Left ventricle myocardium superior (tissue), 1 donor: Measurements from ENCODE around the gene NUDT16. TPM values are rescaled to one million over a fixed set of nuclear protein-coding genes. Genes with fewer than 3 reads are reported as not detected.
A peak's percentile ranks its signal among the peaks of the same experiment; 100 is the strongest.
"Not testable (repeated sequence)": the region's sequence is repeated elsewhere in the genome, so short reads cannot be mapped to it uniquely, and the experiment has no call there.

Source experiments
- ATAC-seq: fragments of 200-7000 bp; cut with Tn5 transposase; one replicate; pipeline ENCODE4 v1.9.1; 2020; ENCODE audit warnings: mild to moderate bottlenecking, moderate library complexity
- DNase-seq: peaks from one replicate; pipeline ENCODE4 v3.0.0-alpha.2; 2020
- intact Hi-C: fragments of 100-400 bp; cut with micrococcal nuclease; formaldehyde crosslinking; loops from one replicate; pipeline ENCODE4 v1.11.0; 2022
- total RNA-seq: library from RNA; stranded (reverse); fragmentation: NEBNext Ultra II Directional; extraction: Animal tissue kit (Norgen Biotek cat#: 25700); gene quantifications from one replicate; pipeline ENCODE4 v1.2.1, GENCODE V29; 2021
- donor health status: DM: no; HTN: yes; CAD: no; lungs with severe emphysema.

NUDT16 gene
- total RNA-seq, 1 donor from 2014 or later = 26.0 TPM

GRCh38 chr3:131374741-131375140, 6.8 kb upstream of the NUDT16 start:
- DNase-seq (no peak), ATAC-seq (no peak)
- intact Hi-C loops = no loop called here

DNA sequence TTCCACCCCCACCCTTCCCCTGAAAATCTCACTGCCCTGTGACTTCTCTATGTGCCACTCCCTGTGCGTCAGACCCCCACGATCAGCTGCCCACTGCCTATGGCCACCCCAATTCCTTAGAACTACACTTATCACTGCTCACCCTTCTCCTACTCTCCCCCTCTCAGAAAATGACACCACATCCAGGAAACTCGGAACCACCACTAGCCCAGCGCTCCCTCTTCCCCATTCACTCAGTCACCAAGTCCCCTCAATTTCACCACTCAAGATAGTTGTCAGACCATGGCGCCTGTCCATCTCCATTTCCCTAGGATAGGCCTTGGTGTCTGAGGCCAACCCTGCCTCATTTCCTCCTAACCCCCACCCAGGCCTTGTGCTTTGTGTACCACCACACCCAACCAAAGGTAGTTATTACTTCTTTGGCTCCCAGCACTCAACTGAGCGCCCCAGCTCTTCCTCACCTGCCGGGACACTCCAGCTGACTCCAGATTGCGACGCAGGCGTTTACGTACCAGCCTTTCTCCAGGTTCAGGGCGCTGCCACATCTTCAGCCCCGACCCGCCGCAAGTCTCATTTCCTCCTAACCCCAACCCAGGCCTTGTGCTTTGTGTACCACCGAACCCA, 641 bp upstream of the NUDT16 start:
- intact Hi-C loops = not testable (repeated sequence)
- DNase-seq (peak; percentile 29), ATAC-seq (peak; percentile 9)

DNA sequence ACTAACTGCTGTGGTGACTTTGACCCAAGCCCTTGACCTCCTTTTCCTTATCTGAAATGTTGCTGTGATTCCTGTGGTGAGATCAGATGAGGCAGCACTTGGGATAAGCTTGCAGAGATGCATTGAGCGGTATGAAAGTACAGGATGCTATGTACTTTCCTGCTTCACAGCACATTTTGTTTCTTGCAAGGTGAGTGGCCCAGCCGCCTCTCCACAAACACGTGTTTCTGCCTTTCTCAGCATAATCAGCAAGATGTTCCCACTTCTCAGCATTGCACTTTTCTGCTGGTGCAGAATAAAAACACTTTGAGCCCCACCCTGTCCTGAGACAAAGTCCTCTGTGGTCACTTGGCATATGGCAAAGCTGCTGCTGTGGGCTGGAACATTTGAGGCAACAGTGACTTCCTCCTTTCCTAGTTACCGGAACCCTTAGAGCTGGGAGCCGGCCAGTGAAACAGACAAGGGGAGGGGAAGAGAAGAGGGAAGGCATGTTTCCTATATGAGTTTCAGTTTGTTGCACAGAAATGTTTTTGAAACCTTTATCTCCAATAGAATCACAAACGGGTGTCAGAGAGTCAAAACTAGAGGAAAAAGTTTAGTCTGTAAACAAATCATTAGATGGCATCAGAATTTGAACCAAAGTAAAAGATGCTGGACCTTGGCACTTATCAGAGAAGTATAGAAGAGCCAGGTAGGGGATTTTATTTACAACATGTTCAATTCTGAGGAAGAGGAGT, 5.0 kb downstream of the NUDT16 start:
- ATAC-seq (peak; percentile 73), DNase-seq (peak; percentile 71)
- intact Hi-C loops = no loop called here

DNA sequence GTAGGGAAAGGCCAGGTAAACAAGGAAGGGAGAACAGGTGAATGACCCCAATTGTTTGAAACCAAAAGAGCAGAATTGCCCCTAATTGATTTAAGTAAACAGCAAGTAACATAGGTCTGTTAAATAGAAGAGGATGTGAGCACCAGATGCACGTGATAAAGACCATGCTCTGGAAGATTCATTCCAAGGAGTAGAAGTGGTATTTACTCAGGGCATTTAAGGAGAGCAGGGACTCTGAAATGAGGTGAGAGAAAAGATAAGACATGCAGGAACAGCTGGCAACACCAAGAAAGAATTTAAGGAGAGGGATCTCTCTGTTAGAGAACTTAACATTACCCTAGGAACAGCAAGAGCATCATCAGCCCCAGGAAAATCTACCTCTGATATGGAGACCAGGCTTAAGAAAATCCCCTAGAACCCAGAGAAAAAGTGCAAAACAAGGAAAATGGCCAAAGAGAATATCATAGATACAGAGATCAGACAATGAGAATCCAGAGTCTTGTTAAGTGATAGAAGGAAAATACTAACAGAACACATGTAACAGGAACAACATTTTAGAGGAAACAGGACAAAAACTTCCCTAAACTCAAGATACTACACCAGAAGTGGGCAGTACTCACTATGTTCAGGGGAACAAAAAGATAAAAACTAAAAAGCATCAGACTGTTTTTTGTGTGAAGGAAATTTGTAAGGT, 6.4 kb downstream of the NUDT16 start:
- no peak for DNase-seq
- intact Hi-C loops = no loop called here
- ATAC-seq = no peak

DNA sequence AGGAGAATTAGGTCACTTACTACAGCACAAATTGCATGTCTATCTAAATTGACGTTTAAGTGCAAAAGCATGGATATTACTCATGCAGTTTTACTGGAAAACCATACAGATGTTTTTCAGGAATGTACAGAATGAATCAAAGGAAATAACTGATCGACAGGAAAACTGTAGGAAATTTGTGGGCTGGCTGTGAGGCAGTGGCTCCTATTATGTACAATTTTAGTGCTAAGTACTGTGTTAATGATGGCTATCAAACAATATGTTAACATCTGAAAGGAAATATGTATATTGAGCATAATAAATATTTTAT, 6.9 kb downstream of the NUDT16 start:
- intact Hi-C loops = no loop called here
- no peak for DNase-seq
- ATAC-seq = no peak

GRCh38 chr3:131390331-131390730, 8.8 kb downstream of the NUDT16 start:
- ATAC-seq (no peak), DNase-seq (no peak)
- intact Hi-C loops = no loop called here

DNA sequence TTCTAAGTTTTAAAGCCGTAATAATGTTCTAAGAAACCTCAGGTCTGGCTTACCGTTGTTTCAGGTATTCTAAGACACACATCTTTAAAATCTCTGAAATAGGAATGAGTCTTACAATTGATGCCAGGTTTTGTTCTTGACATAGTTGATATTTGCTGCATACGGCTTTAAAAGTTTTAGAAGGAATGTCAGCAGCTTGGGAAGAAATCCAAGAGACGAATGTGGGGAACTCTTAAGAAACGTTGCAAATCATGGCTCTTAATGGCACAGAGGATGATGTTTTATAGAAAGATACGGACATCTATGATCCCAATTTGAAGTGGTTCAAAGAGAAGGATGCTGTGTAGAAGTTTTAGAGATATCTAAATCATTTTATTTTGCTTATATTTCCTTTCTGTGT, 11.5 kb downstream of the NUDT16 start:
- intact Hi-C loops = no loop called here
- ATAC-seq (no peak), DNase-seq (no peak)

DNA sequence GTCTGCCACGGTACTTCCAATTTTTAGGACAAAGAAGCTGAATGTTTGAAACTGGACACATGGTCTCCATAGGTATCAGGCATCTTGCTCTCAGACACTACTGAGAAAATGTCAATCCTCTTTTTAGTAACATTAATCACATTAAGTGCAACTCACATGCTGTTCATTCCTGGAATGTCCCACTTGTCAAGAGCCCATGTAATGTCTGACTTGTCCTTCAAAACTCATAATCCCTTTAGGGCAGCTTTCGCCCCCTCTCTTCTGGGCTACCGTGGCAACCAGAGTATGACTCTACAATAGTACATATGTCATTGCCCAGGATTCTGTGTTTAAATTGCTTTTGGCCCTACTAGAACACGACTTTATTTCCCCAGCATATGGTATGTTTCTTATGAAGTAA, 12.3 kb downstream of the NUDT16 start:
- ATAC-seq (no peak), DNase-seq (no peak)
- intact Hi-C loops = no loop called here

DNA sequence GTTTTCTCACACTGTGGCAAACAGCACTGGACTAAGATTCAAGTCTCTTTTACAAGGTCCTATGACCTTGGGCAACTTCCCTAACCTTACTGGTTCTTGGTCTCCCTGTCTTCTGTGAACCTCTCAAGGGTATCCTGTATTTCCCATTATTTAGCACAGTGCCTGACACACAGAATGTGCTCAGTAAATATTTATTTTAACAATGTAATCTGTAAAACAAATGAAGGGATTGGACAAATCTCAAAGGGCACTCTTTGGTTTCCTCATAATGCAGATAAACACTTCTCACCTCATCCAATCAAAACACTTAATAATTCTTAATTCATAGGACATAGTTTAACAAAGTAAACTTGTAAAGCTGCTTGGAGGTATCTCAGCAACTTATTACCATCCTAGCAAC, 12.8 kb downstream of the NUDT16 start:
- ATAC-seq (no peak), DNase-seq (no peak)
- intact Hi-C loops = no loop called here

DNA sequence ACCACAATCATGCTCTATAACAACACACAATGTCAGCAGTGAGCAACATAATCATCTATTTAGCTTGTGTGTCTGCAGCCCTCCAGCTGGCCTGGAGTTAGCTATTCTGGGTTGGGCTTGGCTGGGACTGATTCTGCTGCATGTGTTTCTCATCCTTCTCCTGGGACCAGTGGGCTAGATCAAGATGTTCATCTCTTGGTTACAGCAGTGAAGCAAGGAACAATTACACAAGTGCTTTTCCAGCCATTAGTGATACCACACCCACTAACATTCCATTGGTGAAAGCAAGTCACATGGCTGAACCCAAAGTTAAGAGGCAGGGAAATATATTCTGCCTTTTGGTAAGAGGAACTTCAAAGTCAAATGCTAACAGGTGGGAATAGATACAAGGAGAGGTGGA, 14.6 kb downstream of the NUDT16 start:
- DNase-seq (no peak), ATAC-seq (peak; percentile 89)
- intact Hi-C loops = no loop called here

DNA sequence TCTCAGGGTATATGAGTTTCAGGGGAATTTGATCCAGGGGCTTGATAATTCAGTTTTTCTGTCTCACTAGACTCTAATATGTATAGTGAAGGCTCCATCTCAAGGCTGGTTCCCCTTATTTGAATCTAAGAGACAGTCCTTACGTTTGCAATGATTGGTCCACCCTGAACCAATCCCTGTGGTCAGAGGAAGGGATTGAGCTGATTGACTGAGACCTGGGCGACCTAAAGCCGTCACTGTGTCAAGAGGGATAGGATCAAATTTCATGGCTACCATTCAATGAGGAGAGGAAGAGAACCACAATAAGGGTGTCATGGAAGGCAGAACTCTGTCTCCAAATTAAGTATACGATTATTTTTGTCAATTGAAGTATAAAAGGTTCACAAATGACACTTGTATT, 16.3 kb downstream of the NUDT16 start:
- ATAC-seq (no peak), DNase-seq (no peak)
- intact Hi-C loops = no loop called here

DNA sequence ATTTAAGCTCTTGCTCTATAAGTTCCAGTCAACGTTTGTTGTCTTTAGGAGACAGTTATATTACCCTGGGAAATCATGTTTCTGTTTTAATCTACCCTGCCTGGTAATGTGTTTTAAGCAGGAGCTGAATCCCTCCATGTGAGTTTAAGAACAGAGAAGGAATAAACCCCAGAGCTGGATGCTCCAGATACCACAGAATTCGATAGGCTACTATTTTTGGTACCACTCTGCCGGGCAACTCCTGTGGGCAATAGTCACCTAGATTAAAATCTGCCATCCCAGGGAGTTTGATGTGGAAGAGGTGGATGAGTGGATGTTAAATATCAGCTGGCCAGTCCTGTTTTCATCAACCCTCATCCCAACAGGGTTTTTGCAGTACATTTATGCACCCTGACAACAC, 20.4 kb downstream of the NUDT16 start:
- ATAC-seq (no peak), DNase-seq (no peak)
- intact Hi-C loops = no loop called here

DNA sequence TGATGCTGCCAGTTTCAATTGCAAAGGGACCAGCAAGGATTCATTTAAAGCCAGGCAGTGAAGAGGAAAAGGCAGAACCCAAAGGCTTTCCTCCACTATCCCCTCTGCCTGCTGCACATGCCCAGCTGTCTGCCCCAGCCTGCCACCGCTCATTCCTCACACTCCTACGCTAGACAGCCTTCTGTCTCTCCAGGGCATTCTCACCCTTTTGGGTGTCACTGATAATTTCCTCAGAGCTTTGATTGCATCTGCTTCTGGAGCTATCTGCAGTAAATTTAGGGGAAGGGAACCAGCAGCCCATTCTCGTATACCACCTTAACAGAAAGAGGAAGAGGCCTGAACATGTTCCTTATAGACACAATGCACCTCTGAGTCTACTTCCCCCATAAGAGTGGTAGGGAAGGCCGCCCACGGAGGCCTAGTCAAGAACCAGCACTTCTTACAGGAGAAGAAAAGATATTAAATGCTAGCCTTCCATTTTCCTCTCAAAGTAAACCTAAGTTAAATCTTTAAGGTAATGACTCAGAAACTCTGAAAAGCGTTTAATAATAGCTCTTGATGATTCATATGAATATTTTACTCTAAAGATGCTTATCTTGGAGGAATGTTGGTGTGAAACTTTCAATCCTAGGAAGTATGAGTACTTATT, 20.9 kb downstream of the NUDT16 start:
- intact Hi-C loops = no loop called here
- DNase-seq (no peak), ATAC-seq (no peak)

DNA sequence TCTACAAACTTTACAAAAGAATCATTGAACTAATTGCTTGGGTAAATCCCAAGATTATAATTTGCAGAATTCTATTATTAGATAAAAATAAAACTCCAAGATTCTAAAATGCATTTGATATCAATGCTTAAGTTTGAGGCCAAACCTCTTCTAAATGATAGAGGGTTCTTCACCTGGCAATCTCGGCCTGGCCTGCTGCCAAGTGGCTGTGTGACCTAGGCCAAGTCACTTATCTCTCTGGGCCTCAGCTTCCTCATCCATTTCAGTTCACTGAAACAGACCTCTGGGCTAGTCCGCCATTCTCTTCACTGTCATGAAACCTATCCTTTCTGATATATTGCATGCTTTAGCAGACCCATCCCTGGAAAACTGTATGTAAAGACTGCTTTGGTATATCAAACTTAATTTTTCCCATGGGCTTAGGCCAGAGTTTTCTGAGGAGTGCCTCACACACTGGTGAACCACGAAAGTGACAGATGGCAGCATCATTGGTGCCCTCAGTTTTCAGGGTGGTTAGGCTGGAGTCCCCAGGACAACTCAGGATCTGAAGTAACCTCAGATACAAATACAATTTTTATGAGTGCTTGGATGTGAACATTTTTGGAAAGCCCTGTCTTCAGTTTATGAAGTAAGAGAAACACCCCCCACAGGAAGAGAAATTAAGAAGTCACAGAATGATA, 21.8 kb downstream of the NUDT16 start:
- ATAC-seq (no peak), DNase-seq (no peak)
- intact Hi-C loops = no loop called here

- intact Hi-C loops = no loop called here
- ATAC-seq (no peak), DNase-seq (no peak)
Observed at GRCh38 chr3:131405411-131405810, 23.8 kb downstream of the NUDT16 start.

GRCh38 chr3:131406274-131406673, 24.7 kb downstream of the NUDT16 start:
- intact Hi-C loops = no loop called here
- DNase-seq (no peak), ATAC-seq (no peak)

- DNase-seq (no peak), ATAC-seq (no peak)
- intact Hi-C loops = no loop called here
Observed at GRCh38 chr3:131417751-131418150, 36.2 kb downstream of the NUDT16 start.

DNA sequence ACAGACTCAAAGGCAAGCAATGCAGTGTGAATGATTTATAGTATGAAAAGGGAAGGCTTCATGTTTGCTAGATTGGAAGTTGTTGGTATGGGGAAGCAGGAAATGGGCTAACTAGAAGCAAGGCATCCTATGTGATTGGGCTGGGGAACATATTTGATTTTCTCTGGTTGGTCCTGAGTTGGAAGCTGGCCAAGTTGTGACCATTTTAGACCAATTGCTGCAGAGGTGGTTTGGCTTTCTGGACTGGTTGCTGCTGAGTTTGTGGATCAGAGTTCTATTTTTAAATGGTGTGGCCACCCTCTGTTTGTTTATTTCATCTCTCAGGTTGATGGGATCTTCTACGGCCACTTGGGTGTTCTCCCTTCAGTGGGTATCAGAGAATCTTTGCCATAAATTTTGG, 39.7 kb downstream of the NUDT16 start:
- intact Hi-C loops = no loop called here
- no peak for ATAC-seq
- DNase-seq = no peak

DNA sequence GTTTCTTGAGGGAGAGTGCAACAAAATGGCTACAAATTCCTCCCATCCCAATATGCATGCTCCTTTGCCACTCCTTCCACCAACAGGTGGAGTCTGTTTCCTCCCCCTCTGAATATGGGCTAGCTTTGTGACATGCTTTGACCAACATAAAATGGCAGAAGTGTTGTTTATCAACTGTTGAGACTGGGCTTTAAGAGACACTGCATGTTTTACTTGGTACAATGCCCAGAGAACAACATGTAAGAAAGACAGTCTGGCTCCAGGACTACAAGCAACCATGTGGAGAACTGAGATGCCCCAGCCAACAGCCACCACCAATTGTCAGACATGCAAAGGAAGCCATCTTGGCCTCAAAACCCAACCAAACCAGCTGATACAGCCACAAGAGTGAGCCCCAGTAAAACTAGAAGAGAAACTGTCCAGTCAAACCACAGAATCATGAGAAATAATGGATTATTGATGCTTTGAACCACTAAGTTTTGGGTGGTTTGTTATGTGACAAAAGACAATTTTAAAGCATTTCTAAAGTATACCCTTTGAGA, 40.5 kb downstream of the NUDT16 start:
- ATAC-seq (no peak), DNase-seq (no peak)
- intact Hi-C loops = no loop called here

- intact Hi-C loops = no loop called here
- DNase-seq = no peak
- ATAC-seq = no peak
Observed at GRCh38 chr3:131427226-131427625, 45.7 kb downstream of the NUDT16 start.
